ENCODE data around the gene FBF1.

DNA sequence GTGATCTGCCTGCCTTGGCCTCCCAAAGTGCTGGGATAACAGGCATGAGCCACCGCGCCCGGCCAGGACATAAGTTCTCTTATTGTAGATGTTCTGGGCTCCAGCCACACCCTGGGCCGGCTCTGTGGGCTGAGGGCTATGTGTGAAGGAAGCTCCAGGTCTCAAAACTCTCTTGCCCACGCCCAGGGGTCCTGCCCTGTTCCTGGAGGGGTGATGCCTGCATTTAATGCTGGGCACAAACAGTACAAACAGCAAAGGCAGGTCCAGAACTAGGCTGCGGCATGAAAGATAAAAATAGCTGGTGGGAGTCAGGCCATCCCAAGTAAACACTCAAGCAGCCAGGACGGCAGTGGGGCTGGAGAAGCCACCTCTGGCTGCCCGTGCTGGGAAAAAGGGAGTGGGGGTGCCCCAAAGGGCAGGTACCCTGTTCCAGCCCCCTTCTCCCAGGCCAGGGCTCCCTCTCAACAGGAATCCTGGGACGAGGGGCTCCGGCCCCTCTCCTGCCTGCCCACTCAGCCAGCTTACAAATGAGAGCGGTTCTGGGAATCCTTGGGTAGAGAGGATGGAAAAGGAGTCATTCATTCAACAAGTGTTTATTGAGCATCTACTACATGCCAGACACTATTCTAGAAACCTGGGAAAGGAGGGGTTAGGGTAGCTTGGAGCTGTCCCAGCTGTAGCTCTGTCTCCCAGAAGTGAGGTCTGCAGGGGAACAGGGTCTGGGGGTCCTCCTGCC, 67.1 kb downstream of the FBF1 start:
- TF ChIP-seq POLR2AphosphoS5 (IDR thresholded peaks at IDR 0.05; ENCODE audit: low read depth, low read length) (no peak), TAF1 (IDR thresholded peaks at IDR 0.05; ENCODE audit: borderline replicate concordance, insufficient read depth, low read length) (no peak)
- TF ChIP-seq, protein P1, sequence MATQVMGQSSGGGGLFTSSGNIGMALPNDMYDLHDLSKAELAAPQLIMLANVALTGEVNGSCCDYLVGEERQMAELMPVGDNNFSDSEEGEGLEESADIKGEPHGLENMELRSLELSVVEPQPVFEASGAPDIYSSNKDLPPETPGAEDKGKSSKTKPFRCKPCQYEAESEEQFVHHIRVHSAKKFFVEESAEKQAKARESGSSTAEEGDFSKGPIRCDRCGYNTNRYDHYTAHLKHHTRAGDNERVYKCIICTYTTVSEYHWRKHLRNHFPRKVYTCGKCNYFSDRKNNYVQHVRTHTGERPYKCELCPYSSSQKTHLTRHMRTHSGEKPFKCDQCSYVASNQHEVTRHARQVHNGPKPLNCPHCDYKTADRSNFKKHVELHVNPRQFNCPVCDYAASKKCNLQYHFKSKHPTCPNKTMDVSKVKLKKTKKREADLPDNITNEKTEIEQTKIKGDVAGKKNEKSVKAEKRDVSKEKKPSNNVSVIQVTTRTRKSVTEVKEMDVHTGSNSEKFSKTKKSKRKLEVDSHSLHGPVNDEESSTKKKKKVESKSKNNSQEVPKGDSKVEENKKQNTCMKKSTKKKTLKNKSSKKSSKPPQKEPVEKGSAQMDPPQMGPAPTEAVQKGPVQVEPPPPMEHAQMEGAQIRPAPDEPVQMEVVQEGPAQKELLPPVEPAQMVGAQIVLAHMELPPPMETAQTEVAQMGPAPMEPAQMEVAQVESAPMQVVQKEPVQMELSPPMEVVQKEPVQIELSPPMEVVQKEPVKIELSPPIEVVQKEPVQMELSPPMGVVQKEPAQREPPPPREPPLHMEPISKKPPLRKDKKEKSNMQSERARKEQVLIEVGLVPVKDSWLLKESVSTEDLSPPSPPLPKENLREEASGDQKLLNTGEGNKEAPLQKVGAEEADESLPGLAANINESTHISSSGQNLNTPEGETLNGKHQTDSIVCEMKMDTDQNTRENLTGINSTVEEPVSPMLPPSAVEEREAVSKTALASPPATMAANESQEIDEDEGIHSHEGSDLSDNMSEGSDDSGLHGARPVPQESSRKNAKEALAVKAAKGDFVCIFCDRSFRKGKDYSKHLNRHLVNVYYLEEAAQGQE (IDR thresholded peaks at IDR 0.05; ENCODE audit: insufficient read depth in 1 of 2, low read depth in 2 of 2, low read length in 2 of 2) = no peak

All from PFSK-1 (cell line).